Progenitor cell of endocrine pancreas (in vitro differentiated cells): ENCODE results near the gene GNL1. TPM values are rescaled to one million over a fixed set of nuclear protein-coding genes. Genes with fewer than 3 reads are reported as not detected.

ENCODE experiments used
- DNase-seq: peaks from one replicate; pipeline ENCODE4 v3.0.0; 2021; ENCODE audit warnings: low spot score; ENCODE audit not compliant: unreplicated experiment
- H3K27ac Mint-ChIP-seq: 2 replicates; pipeline ENCODE4 v1.8.0; 2021; ENCODE audit warnings: mild to moderate bottlenecking, moderate library complexity, mixed read lengths
- H3K27me3 Mint-ChIP-seq: 2 replicates; pipeline ENCODE4 v1.8.0; 2021; ENCODE audit warnings: mixed read lengths
- H3K36me3 Mint-ChIP-seq: 2 replicates; pipeline ENCODE4 v1.8.0; 2022; ENCODE audit warnings: mixed read lengths; ENCODE audit not compliant: insufficient read depth
- H3K4me1 Mint-ChIP-seq: 2 replicates; pipeline ENCODE4 v1.8.0; 2021; ENCODE audit warnings: low read depth, mixed read lengths
- H3K4me3 Mint-ChIP-seq: 2 replicates; pipeline ENCODE4 v1.8.0; 2021; ENCODE audit warnings: low read depth, mild to moderate bottlenecking, moderate library complexity, mixed read lengths
- H3K9me3 Mint-ChIP-seq: 2 replicates; pipeline ENCODE4 v1.8.0; 2021; ENCODE audit warnings: low read depth, mixed read lengths
- total RNA-seq: library from RNA; stranded (reverse); gene quantifications from 2 replicates; pipeline ENCODE4 v1.2.1, GENCODE V29; 2021
- TF ChIP-seq, protein P1 (sequence below): fragments of 200-600 bp; sonication (generic); IDR thresholded peaks from one replicate; pipeline ENCODE4 v1.5.0; 2021; ENCODE audit warnings: antibody characterized with exemption, mild to moderate bottlenecking; ENCODE audit not compliant: unreplicated experiment

Gene GNL1
- total RNA-seq, 1 donor from 2014 or later: 75.2 TPM

DNA sequence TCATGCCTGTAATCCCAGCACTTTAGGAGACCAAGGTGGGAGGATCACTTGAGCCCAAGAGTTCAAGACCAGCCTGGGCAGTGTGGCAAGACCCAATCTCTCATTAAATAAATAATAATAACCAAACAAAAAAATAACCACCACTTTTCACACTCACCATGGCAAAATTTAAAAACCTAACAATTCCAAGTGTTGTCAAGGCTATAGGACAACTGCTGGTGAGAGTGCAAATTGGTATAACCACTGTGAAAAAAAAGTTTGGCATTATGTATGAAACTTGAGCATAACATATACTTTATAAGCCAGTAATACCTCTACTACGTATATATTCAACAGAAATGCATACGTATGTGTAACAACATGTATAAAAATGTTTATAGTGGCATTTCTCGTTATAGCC lies 4.6 kb upstream of the GNL1 start:
- no peak for DNase-seq
- no peak overlapping the region for H3K27ac Mint-ChIP-seq
- TF ChIP-seq, protein P1, sequence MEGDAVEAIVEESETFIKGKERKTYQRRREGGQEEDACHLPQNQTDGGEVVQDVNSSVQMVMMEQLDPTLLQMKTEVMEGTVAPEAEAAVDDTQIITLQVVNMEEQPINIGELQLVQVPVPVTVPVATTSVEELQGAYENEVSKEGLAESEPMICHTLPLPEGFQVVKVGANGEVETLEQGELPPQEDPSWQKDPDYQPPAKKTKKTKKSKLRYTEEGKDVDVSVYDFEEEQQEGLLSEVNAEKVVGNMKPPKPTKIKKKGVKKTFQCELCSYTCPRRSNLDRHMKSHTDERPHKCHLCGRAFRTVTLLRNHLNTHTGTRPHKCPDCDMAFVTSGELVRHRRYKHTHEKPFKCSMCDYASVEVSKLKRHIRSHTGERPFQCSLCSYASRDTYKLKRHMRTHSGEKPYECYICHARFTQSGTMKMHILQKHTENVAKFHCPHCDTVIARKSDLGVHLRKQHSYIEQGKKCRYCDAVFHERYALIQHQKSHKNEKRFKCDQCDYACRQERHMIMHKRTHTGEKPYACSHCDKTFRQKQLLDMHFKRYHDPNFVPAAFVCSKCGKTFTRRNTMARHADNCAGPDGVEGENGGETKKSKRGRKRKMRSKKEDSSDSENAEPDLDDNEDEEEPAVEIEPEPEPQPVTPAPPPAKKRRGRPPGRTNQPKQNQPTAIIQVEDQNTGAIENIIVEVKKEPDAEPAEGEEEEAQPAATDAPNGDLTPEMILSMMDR: no peak
- H3K36me3 Mint-ChIP-seq: peaks cover 11% of the 10 kb centered on the region
- no peaks in the 10 kb centered on the region for H3K27me3 Mint-ChIP-seq
- H3K4me1 Mint-ChIP-seq: peaks cover 14% of the 10 kb centered on the region
- no peaks in the 10 kb centered on the region for H3K9me3 Mint-ChIP-seq
- no peak overlapping the region for H3K4me3 Mint-ChIP-seq

DNA sequence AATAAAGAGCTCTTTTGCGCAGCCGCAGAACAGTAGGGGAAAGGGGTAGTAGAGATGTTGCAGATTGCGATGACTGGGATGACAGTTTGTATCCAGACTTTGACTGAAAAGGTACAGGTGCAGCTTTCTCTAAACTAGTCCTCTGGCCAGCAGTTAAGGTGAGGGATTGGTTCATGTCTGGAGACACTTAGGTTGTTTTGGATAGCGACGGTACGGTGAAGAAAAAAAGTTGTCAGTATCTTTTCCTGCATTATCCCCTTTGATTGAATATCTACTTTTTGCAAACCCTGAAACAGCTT lies 1.3 kb upstream of the GNL1 start:
- Mint-ChIP-seq H3K27ac (peak overlapping the region; percentile 99), H3K27me3 (no peaks in the 10 kb centered on the region), H3K9me3 (no peaks in the 10 kb centered on the region), H3K4me1 (peaks cover 20% of the 10 kb centered on the region), H3K36me3 (peaks cover 10% of the 10 kb centered on the region), H3K4me3 (peak overlapping the region; percentile 96)
- TF ChIP-seq, protein P1: no peak
- DNase-seq: no peak

DNA sequence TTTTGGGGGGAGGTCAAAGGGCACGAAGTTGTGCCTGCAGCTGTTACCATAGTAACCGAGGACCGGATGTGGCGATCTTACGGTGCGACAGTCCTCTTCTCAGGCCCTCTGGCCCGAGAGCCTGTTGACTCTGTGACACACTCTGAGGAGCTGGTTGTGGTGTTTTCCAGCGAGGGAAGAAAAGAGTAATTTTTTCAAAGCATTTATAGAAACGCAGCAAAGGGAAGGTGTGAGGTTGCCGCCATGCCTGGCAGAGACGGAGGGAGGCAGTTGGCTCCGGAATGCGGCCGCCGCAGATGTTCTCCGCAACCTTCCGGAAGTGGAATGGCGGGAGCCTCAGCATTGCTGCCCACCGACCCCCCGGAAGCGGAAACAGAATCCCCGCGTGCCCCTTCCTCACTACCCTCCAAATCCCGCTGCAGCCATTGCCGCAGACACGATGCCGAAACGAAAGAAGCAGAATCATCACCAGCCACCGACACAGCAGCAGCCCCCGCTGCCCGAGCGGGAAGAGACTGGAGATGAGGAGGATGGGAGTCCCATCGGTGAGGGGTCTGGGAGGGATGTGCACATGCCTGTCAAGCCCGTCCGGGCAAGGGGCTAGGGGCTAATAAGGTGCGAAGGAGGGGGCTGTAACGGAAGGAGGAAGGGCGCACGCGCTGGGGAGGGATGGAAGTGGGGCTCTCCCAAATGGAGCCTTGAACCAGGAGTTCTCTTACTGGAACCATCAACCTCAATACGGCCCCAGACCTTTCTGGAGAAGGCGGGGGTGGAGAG lies 805 bp upstream of the GNL1 start, which contains the start of gene PRR3:
TSS of gene PRR3 (plus strand) at position 390 of the 777 bp plus-strand sequence. CDS start at position 440, 50 bp downstream.
- Mint-ChIP-seq H3K27ac (peak within 1 kb of the TSS; percentile 99), H3K27me3 (no peaks in the 10 kb centered on the region), H3K4me3 (peak within 1 kb of the TSS; percentile 96), H3K9me3 (no peaks in the 10 kb centered on the region), H3K4me1 (peaks cover 20% of the 10 kb centered on the region), H3K36me3 (peaks cover 10% of the 10 kb centered on the region)
- TF ChIP-seq, protein P1: no peak
- DNase-seq: peak; percentile 63

DNA sequence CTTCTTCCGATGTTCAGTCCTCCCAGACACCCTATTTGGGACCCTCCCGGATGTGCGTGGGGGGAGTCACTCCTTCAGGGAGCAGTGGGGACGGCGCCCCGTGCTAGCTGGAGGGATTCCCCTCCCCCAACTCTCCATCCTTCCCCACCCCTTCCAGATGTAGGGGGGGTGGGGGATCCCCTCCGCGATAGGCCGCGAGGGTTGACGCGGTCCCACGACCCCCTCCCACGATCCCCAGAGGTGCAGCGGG lies 548 bp downstream of the GNL1 start:
- Mint-ChIP-seq H3K27me3 (no peaks in the 10 kb centered on the region), H3K36me3 (peaks cover 15% of the 10 kb centered on the region), H3K4me1 (peaks cover 20% of the 10 kb centered on the region), H3K27ac (peak overlapping the region; percentile 99), H3K9me3 (no peaks in the 10 kb centered on the region), H3K4me3 (peak overlapping the region; percentile 96)
- no peak for DNase-seq
- TF ChIP-seq, protein P1: no peak

DNA sequence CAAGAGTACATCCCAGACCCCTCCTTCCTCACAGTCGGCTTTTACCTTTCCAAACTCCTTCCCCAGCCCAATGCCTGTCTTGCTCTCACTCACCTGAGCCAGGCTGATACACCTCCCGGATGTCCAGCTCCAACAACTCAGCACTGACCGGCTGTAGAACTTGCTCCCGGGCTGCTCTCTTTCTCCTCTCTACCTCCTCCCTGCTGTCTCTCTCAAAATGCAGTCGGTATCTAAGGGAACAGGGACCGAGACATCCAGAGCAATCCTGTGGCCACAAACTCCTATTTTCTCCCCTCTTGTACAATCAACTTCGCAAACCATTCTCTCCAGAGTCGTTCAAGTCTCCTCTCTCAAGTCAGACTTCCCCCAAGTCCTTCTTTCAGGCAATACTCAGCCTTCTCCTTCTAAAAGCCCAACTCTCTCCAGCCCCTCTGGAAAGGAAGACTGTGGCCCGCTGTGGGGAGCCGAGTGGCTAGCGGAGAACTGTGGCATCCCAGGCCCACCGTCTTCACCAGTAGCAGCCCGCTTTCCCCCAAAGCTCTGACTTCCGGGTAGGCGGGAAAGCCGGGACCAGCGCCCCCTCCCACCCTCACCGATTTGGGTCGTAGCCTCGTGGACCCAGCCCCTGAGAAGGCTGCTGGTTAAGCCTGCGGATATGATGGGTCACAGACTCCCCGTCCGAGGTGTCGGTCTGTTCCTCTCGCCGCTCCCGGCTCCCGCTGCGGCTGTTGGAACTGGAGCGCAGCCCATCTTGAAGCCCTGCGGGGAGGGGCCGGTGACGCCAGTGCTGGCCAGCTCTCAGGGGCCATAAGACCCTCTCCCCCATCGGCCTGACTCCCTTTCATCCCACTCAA lies 1.1 kb downstream of the GNL1 start:
- peak; percentile 24 for DNase-seq
- peaks cover 20% of the 10 kb centered on the region for H3K4me1 Mint-ChIP-seq
- H3K27ac Mint-ChIP-seq: peak overlapping the region; percentile 99
- H3K4me3 Mint-ChIP-seq: peak overlapping the region; percentile 96
- H3K9me3 Mint-ChIP-seq: no peaks in the 10 kb centered on the region
- TF ChIP-seq, protein P1: no peak
- peaks cover 19% of the 10 kb centered on the region for H3K36me3 Mint-ChIP-seq
- H3K27me3 Mint-ChIP-seq: no peaks in the 10 kb centered on the region
